A549 (cell line): ENCODE results near the gene SKI. TPM values are rescaled to one million over a fixed set of nuclear protein-coding genes. Genes with fewer than 3 reads are reported as not detected.

ENCODE experiments used
- ATAC-seq, 2 experiments: fragments of 200-7000 bp in 1 of 2; fragments of >200 bp in 1 of 2; cut with Nextera tagmentation in 1 of 2; cut with Tn5 transposase in 1 of 2; 3 replicates each; pipeline versions ENCODE4 v1.8.0 to v1.9.1; 2018 to 2020; ENCODE audit warnings: mild to moderate bottlenecking in 1 of 2, moderate library complexity in 1 of 2
- CTCF ChIA-PET: fragments of 300-600 bp; sonication (Branson Sonifier 250); formaldehyde crosslinking; extraction: SDS; loops from one replicate; lab custom pipeline; 2021; ENCODE audit warnings: antibody characterized with exemption, inconsistent platforms; lab: Yijun Ruan, JAX
- POLR2A ChIA-PET: fragments of 350-600 bp; formaldehyde crosslinking; extraction: SDS; loops from one replicate; lab custom pipeline; 2021; ENCODE audit warnings: antibody characterized with exemption, inconsistent platforms; lab: Yijun Ruan, JAX
- DNase-seq, 2 experiments: peaks; one replicate each; pipeline versions ENCODE4 v3.0.0 to v3.0.0-alpha.2; 2011 to 2016; ENCODE audit warnings: low read depth in 1 of 2, low spot score in 1 of 2
- FAIRE-seq: peaks from 2 replicates; lab custom pipeline; 2011; peaks lifted over from hg19 to GRCh38; lab: Jason Lieb, UNC
- H3K27ac ChIP-seq, 2 experiments: fragments of >200 bp; sonication (Bioruptor Twin); formaldehyde crosslinking; 3 replicates each; pipeline ENCODE4 v1.5.1; 2016 to 2017
- H3K4me1 ChIP-seq: fragments of >200 bp; sonication (Bioruptor Twin); formaldehyde crosslinking; 3 replicates; pipeline ENCODE4 v1.6.1; 2016
- H3K4me2 ChIP-seq: fragments of >200 bp; sonication (Bioruptor Twin); formaldehyde crosslinking; 3 replicates; pipeline ENCODE4 v1.6.1; 2016
- H3K4me3 ChIP-seq: fragments of >200 bp; sonication (Bioruptor Twin); formaldehyde crosslinking; 3 replicates; pipeline ENCODE4 v1.5.1; 2016
- H3K9me3 ChIP-seq: fragments of >200 bp; sonication (Bioruptor Twin); formaldehyde crosslinking; 3 replicates; pipeline ENCODE4 v1.6.1; 2016
- BHLHE40 ChIP-seq: IDR thresholded peaks from 2 replicates; pipeline ENCODE4 v1.6.1; 2012; ENCODE audit warnings: low read depth, low read length, inconsistent platforms
- ELK1 ChIP-seq: fragments of 150-350 bp; IDR thresholded peaks from 2 replicates; pipeline ENCODE4 v1.6.1; 2014; ENCODE audit warnings: low read depth, mild to moderate bottlenecking, low read length
- EP300 ChIP-seq, 2 experiments: fragments of >200 bp; sonication (Bioruptor Twin); formaldehyde crosslinking; IDR thresholded peaks; 2 replicates in 1 of 2; 3 replicates in 1 of 2; pipeline ENCODE4 v1.6.1; 2016 to 2017
- FOSB ChIP-seq: fragments of 250-450 bp; sonication (Bioruptor Pico); IDR thresholded peaks from 2 replicates; pipeline ENCODE4 v1.5.0; 2020; ENCODE audit warnings: mild to moderate bottlenecking, moderate library complexity
- GATA3 ChIP-seq: IDR thresholded peaks from 2 replicates; pipeline ENCODE4 v1.6.1; 2012; ENCODE audit warnings: borderline replicate concordance
- HOXB13 ChIP-seq: fragments of 250-450 bp; sonication (Bioruptor Pico); IDR thresholded peaks from 2 replicates; pipeline ENCODE4 v1.5.0; 2020; ENCODE audit warnings: low read depth, mild to moderate bottlenecking, moderate library complexity
- MAFK ChIP-seq: fragments of 450-650 bp; IDR thresholded peaks from 2 replicates; pipeline ENCODE4 v1.6.1; 2014; ENCODE audit not compliant: partially characterized antibody
- MAX ChIP-seq: IDR thresholded peaks from 2 replicates; pipeline ENCODE4 v1.6.1; 2012
- MYC ChIP-seq: IDR thresholded peaks from 2 replicates; pipeline ENCODE4 v1.6.1; 2012; ENCODE audit warnings: mild to moderate bottlenecking, inconsistent platforms, low read length, improper control_type of control experiment, borderline replicate concordance
- PBX3 ChIP-seq: IDR thresholded peaks from 2 replicates; pipeline ENCODE4 v1.6.1; 2012
- POLR2A ChIP-seq: IDR thresholded peaks from 2 replicates; pipeline ENCODE4 v1.6.1; 2012; ENCODE audit warnings: mild to moderate bottlenecking, low read length
- RARB ChIP-seq: fragments of 250-450 bp; sonication (Bioruptor Pico); IDR thresholded peaks from 2 replicates; pipeline ENCODE4 v1.8.0; 2021; ENCODE audit warnings: mild to moderate bottlenecking, moderate library complexity
- RCOR1 ChIP-seq: fragments of 150-350 bp; IDR thresholded peaks from 2 replicates; pipeline ENCODE4 v1.6.1; 2014; ENCODE audit warnings: antibody characterized with exemption, low read length, low read depth
- REST ChIP-seq: fragments of 200-600 bp; sonication (generic); IDR thresholded peaks from 2 replicates; pipeline ENCODE4 v1.6.1; 2016; ENCODE audit warnings: antibody characterized with exemption, mild to moderate bottlenecking, moderate library complexity
- USF2 ChIP-seq: fragments of 450-650 bp; IDR thresholded peaks from 2 replicates; pipeline ENCODE4 v1.6.1; 2014; ENCODE audit warnings: antibody characterized with exemption
- ZFP36 ChIP-seq: fragments of 450-650 bp; IDR thresholded peaks from 2 replicates; pipeline ENCODE4 v1.6.1; 2014; ENCODE audit warnings: borderline replicate concordance; ENCODE audit not compliant: partially characterized antibody
- ZNF302 ChIP-seq: fragments of 250-450 bp; sonication (Bioruptor Pico); IDR thresholded peaks from 2 replicates; pipeline ENCODE4 v1.9.0; 2021; ENCODE audit warnings: inconsistent platforms, mild to moderate bottlenecking, moderate library complexity
- WGBS: methylation state at CpG from one replicate; pipeline ENCODE4 v1.1.6; 2017; ENCODE audit errors: missing lambda C conversion rate; 5-methylcytosine and 5-hydroxymethylcytosine counted together
- polyA plus RNA-seq, 4 experiments: library from polyadenylated mRNA; depleted of rRNA in 3 of 4; stranded (reverse); fragments of >200 nt; fragmentation: RNase III in 1 of 4; extraction: RNeasy Plus Mini Kit Qiagen cat#74134 plus additional on column Dnase treatment in 1 of 4; gene quantifications; 2 replicates in 3 of 4; 3 replicates in 1 of 4; pipeline ENCODE4 v1.2.3, GENCODE V29; 2011 to 2017

The SKI gene
- polyA plus RNA-seq, 2 of the 4 experiments (the other 2 are of a cell fraction), result 2.8 to 12.0 TPM

- TF ChIP-seq ELK1, result no peak
- no peak for TF ChIP-seq RARB (CRISPR knock-in tag)
- TF ChIP-seq BHLHE40, result no peak
- peak; percentile 30; the same call in 1 of the 2 replicates for TF ChIP-seq MAX
- TF ChIP-seq POLR2A, result peak; percentile 41
- TF ChIP-seq GATA3, result no peak
- TF ChIP-seq, all 56 proteins: peak for 2
- H3K4me3 ChIP-seq, result peak overlapping the region; percentile 41
- H3K4me1 ChIP-seq, result peaks cover 12% of the 10 kb centered on the region
- peak overlapping the region; percentile 65 to 86 for H3K27ac ChIP-seq
- CTCF ChIA-PET, result interaction anchor here (0.7 to 10.4 kb wide), 3 partner anchors 13 to 185 kb away, joined by 3 to 267 read pairs (median 4); partner anchors contain the start of genes MORN1 and RER1
- FAIRE-seq (no peak), DNase-seq (peak; percentile 77 to 91), ATAC-seq (peak; percentile 60 to 87)
- POLR2A ChIA-PET, result interaction anchor here (0.6 to 1.2 kb wide), 5 partner anchors 10 to 192 kb away, joined by 3 to 6 read pairs (median 4); partner anchors contain the start of genes MORN1 and RER1
- 35% methylated on average over 20 of the region's 24 CpGs for WGBS
- peak overlapping the region; percentile 61 for H3K4me2 ChIP-seq
- no peaks in the 10 kb centered on the region for H3K9me3 ChIP-seq
Observed at GRCh38 chr1:2199042-2199810, 28.9 kb upstream of the SKI start.

- no peaks in the 10 kb centered on the region for H3K9me3 ChIP-seq
- DNase-seq (no peak), FAIRE-seq (no peak), ATAC-seq (no peak)
- WGBS, result 86% methylated on average over 17 of the region's 21 CpGs
- POLR2A ChIA-PET, result no interaction called here
- no peak for TF ChIP-seq HOXB13
- no peak for TF ChIP-seq MAX
- no peak for TF ChIP-seq ZFP36
- no peak for TF ChIP-seq USF2
- TF ChIP-seq REST, result no peak
- H3K27ac ChIP-seq, result no peak overlapping the region
- no peak overlapping the region for H3K4me3 ChIP-seq
- peaks cover 15% of the 10 kb centered on the region for H3K4me1 ChIP-seq
- no peak overlapping the region; the same call in 2 of the 3 replicates for H3K4me2 ChIP-seq
- CTCF ChIA-PET, result interaction anchor here (0.6 to 10.4 kb wide), 3 partner anchors 57 to 184 kb away, joined by 3 to 267 read pairs (median 4); partner anchors contain the start of genes MORN1 and RER1
Observed at GRCh38 chr1:2200308-2200943, 27.7 kb upstream of the SKI start.

- FAIRE-seq, result no peak
- CTCF ChIA-PET, result interaction anchor here (10.4 kb wide), 1 partner anchor 183 kb away, joined by 267 read pairs; the partner anchor contains the start of genes MORN1 and RER1
Observed at GRCh38 chr1:2201062-2201461, 27.1 kb upstream of the SKI start.

More at GRCh38 chr1:2201062-2201461, 27.1 kb upstream of the SKI start:
- WGBS, result 89% methylated on average over 6 of the region's 14 CpGs
- POLR2A ChIA-PET, result no interaction called here
- no peak overlapping the region for H3K27ac ChIP-seq
- H3K4me2 ChIP-seq, result no peak overlapping the region
- DNase-seq (no peak), ATAC-seq (no peak)
- no peak overlapping the region for H3K4me3 ChIP-seq
- H3K9me3 ChIP-seq, result no peaks in the 10 kb centered on the region
- no peak for TF ChIP-seq MYC
- no peak for TF ChIP-seq MAFK
- no peak for TF ChIP-seq ZNF302 (CRISPR knock-in tag)
- TF ChIP-seq RCOR1, result no peak
- TF ChIP-seq PBX3, result no peak
- TF ChIP-seq FOSB (CRISPR knock-in tag), result no peak
- TF ChIP-seq EP300 (IDR thresholded peaks at IDR 0.05), result no peak
- TF ChIP-seq GATA3, result no peak
- TF ChIP-seq, all 56 proteins: peak for 0
- peaks cover 17% of the 10 kb centered on the region for H3K4me1 ChIP-seq
